ENCODE measurements around the gene LUC7L3.

DNA sequence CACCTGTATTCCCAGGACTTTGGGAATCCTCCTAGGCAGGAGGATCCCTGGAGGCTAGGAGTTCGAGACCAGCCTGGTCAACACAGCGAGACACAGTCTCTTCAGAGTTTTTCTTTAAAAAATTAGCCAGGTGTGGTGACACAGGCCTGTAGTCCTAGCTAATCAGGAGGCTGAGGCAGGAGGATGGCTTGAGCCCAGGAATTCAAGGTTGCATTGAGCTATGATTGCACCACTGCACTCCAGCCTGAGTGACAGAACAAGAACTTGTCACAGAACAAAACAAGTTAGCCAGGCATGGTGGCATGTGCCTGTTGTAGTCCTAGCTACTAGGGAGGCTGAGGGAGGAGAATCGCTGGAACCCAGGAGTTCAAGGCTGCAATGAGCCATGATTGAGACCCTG is 36.5 kb upstream of the LUC7L3 start:
- TF ChIP-seq CTCF (IDR thresholded peaks at IDR 0.05) (no peak), POLR2A (IDR thresholded peaks at IDR 0.05) (no peak)

Data from thyroid gland (tissue), 4 donors.